ENCODE measurements around the gene UROC1.

Gene UROC1

DNA sequence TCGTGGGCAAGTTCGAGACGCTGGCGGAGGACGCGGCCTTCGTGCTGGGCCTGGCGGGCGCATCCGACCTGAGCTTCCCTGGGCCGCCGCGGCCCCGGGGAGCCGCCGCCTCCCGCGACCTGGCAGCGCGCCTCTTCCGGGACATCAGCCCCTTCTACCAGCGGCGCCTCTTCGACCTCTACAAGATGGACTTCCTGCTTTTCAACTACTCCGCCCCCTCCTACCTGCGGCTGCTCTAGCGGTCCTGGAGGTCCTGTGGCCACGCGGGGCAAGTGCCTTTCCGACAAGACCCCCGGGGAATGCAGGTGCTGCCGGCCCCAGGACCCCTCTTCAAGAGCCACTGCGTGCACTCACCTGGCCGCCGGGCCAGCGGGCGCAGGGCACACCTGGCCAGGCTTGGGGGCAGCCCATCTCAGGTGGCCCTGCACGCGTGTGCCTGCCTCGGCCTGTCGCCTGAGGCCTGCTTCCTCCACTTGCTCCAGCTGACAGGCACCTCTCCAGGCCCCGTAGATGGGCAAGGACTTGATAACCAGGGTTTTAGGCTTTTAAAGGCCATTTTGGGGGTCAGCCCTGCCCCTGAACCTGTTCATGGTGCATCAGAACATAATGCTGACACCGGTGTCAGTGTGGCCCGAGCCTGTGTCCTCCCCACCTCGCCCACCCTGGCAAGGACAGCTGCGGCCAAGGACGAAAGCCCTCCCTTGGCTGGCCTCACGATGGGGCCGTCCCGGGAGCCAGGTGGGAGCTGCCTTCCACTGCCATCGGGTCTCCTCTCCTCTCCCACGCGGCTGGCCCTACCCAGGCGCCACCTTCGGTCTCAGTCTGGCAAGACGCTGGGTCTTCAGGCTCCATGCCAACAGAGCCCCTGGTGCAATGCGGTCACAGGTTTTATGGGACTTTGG lies 25.0 kb upstream of the UROC1 start:
- no peaks in the 10 kb centered on the region for H3K9me3 ChIP-seq (ENCODE audit: low read depth, low read length)
- H3K4me3 ChIP-seq = no peak overlapping the region
- H3K9ac ChIP-seq (ENCODE audit: insufficient read length) = no peak overlapping the region
- TF ChIP-seq POLR2AphosphoS5 (IDR thresholded peaks at IDR 0.05; ENCODE audit: borderline replicate concordance, low read depth, low read length) (no peak), EZH2 (IDR thresholded peaks at IDR 0.05) (no peak), FOXP2 (optimal IDR thresholded peaks at IDR 0.05; ENCODE audit: control extremely low read depth, extremely low read length, insufficient read depth) (no peak)
- H3K36me3 ChIP-seq (ENCODE audit: insufficient read depth, low read length) = no peaks in the 10 kb centered on the region
- no peak for DNase-seq (ENCODE audit: low read depth, low spot score)
- no peak overlapping the region for H3K27ac ChIP-seq

DNA sequence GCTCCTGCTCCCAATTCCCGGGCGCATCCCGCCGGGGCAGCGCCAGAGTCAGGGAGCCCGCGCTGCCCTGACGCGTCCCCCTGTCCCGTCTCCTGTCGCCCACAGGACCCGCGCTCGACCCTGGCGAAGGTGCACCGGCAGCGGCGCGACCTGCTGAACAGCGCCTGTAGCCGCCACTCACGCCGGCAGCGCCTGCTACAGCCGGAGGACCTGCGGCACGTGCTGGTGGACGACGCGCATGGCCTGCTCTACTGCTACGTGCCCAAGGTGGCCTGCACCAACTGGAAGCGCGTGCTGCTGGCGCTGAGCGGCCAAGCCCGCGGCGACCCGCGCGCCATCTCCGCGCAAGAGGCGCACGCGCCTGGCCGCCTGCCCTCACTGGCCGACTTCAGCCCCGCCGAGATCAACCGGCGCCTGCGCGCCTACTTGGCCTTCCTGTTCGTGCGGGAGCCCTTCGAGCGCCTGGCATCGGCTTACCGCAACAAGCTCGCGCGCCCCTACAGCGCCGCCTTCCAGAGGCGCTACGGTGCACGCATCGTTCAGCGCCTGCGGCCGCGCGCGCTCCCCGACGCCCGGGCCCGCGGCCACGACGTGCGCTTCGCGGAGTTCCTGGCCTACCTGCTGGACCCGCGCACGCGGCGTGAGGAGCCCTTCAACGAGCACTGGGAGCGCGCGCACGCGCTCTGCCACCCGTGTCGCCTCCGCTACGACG lies 24.2 kb upstream of the UROC1 start:
- H3K9ac ChIP-seq (ENCODE audit: insufficient read length) = no peak overlapping the region
- H3K36me3 ChIP-seq (ENCODE audit: insufficient read depth, low read length) = no peaks in the 10 kb centered on the region
- TF ChIP-seq EZH2 (IDR thresholded peaks at IDR 0.05) (no peak), FOXP2 (optimal IDR thresholded peaks at IDR 0.05; ENCODE audit: control extremely low read depth, extremely low read length, insufficient read depth) (no peak), POLR2AphosphoS5 (IDR thresholded peaks at IDR 0.05; ENCODE audit: borderline replicate concordance, low read depth, low read length) (no peak)
- no peaks in the 10 kb centered on the region for H3K9me3 ChIP-seq (ENCODE audit: low read depth, low read length)
- 0 out of 2 replicates have a peak overlapping the region, but pooled peaks have one; percentile 94 for H3K27ac ChIP-seq
- DNase-seq (ENCODE audit: low read depth, low spot score) = no peak
- no peak overlapping the region for H3K4me3 ChIP-seq

GRCh38 chr3:126540951-126541627 lies 23.5 kb upstream of the UROC1 start:
- no peak for DNase-seq (ENCODE audit: low read depth, low spot score)
- no peaks in the 10 kb centered on the region for H3K36me3 ChIP-seq (ENCODE audit: insufficient read depth, low read length)
- peak overlapping the region; percentile 62 for H3K9ac ChIP-seq (ENCODE audit: insufficient read length)
- H3K27ac ChIP-seq = peak overlapping the region; percentile 94
- peak overlapping the region; percentile 38 for H3K4me3 ChIP-seq
- no peak for TF ChIP-seq POLR2AphosphoS5 (IDR thresholded peaks at IDR 0.05; ENCODE audit: borderline replicate concordance, low read depth, low read length)
- no peak for TF ChIP-seq FOXP2 (optimal IDR thresholded peaks at IDR 0.05; ENCODE audit: control extremely low read depth, extremely low read length, insufficient read depth)
- TF ChIP-seq EZH2 (IDR thresholded peaks at IDR 0.05) = no peak
- no peaks in the 10 kb centered on the region for H3K9me3 ChIP-seq (ENCODE audit: low read depth, low read length)

- Histone ChIP-seq H3K27ac (peak overlapping the region; percentile 94), H3K36me3 (ENCODE audit: insufficient read depth, low read length) (no peaks in the 10 kb centered on the region), H3K4me3 (peak overlapping the region; percentile 38), H3K9me3 (ENCODE audit: low read depth, low read length) (no peaks in the 10 kb centered on the region), H3K9ac (ENCODE audit: insufficient read length) (peak overlapping the region; percentile 62)
- TF ChIP-seq FOXP2 (optimal IDR thresholded peaks at IDR 0.05; ENCODE audit: control extremely low read depth, extremely low read length, insufficient read depth) (no peak), EZH2 (IDR thresholded peaks at IDR 0.05) (no peak), POLR2AphosphoS5 (IDR thresholded peaks at IDR 0.05; ENCODE audit: borderline replicate concordance, low read depth, low read length) (no peak)
- DNase-seq (ENCODE audit: low read depth, low spot score) = peak; percentile 65
Measured at GRCh38 chr3:126540342-126540849, 22.8 kb upstream of the UROC1 start.

GRCh38 chr3:126539558-126540250 lies 22.1 kb upstream of the UROC1 start:
- DNase-seq (ENCODE audit: low read depth, low spot score) = no peak
- no peak overlapping the region for H3K9ac ChIP-seq (ENCODE audit: insufficient read length)
- H3K36me3 ChIP-seq (ENCODE audit: insufficient read depth, low read length) = no peaks in the 10 kb centered on the region
- no peaks in the 10 kb centered on the region for H3K9me3 ChIP-seq (ENCODE audit: low read depth, low read length)
- TF ChIP-seq FOXP2 (optimal IDR thresholded peaks at IDR 0.05; ENCODE audit: control extremely low read depth, extremely low read length, insufficient read depth) = no peak
- no peak for TF ChIP-seq EZH2 (IDR thresholded peaks at IDR 0.05)
- no peak overlapping the region for H3K4me3 ChIP-seq
- peak overlapping the region; percentile 94 for H3K27ac ChIP-seq

- no peak overlapping the region; the same call in none of the 2 replicates for H3K27ac ChIP-seq
- TF ChIP-seq EZH2 (IDR thresholded peaks at IDR 0.05) (no peak), FOXP2 (optimal IDR thresholded peaks at IDR 0.05; ENCODE audit: control extremely low read depth, extremely low read length, insufficient read depth) (no peak), POLR2AphosphoS5 (IDR thresholded peaks at IDR 0.05; ENCODE audit: borderline replicate concordance, low read depth, low read length) (no peak)
- no peak overlapping the region for H3K4me3 ChIP-seq
- no peaks in the 10 kb centered on the region for H3K36me3 ChIP-seq (ENCODE audit: insufficient read depth, low read length)
- DNase-seq (ENCODE audit: low read depth, low spot score) = no peak
- no peaks in the 10 kb centered on the region for H3K9me3 ChIP-seq (ENCODE audit: low read depth, low read length)
- no peak overlapping the region for H3K9ac ChIP-seq (ENCODE audit: insufficient read length)
Measured at GRCh38 chr3:126538966-126539365, 21.4 kb upstream of the UROC1 start.

DNA sequence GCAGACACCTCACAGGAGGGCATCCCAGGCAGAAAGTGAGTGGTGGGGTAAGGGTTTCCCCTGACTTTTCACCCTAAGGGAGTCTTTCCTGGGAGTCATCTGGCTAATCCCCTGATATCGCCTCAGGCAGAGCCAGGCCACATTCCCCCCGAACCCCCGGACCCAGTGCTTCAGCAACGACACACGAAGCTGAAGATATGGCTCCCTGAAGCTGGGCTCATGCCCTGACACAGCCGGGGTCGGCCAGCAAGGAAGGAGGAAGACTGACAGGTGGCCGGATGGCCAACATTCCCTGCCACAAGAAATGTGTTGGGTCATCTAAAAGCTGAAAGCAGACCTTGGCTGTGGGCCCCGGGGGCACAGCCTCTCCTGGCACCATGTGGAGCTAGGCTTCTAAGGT lies 20.7 kb upstream of the UROC1 start:
- TF ChIP-seq POLR2AphosphoS5 (IDR thresholded peaks at IDR 0.05; ENCODE audit: borderline replicate concordance, low read depth, low read length) = no peak
- no peak for TF ChIP-seq FOXP2 (optimal IDR thresholded peaks at IDR 0.05; ENCODE audit: control extremely low read depth, extremely low read length, insufficient read depth)
- no peak for TF ChIP-seq EZH2 (IDR thresholded peaks at IDR 0.05)
- DNase-seq (ENCODE audit: low read depth, low spot score) = no peak
- Histone ChIP-seq H3K4me3 (no peak overlapping the region), H3K36me3 (ENCODE audit: insufficient read depth, low read length) (no peaks in the 10 kb centered on the region), H3K9me3 (ENCODE audit: low read depth, low read length) (no peaks in the 10 kb centered on the region), H3K27ac (no peak overlapping the region), H3K9ac (ENCODE audit: insufficient read length) (no peak overlapping the region)

Data from SK-N-MC (cell line).